ENCODE data around the gene ZNF398. TPM values are rescaled to one million over a fixed set of nuclear protein-coding genes. Genes with fewer than 3 reads are reported as not detected.

The ZNF398 gene
- total and polyA plus RNA-seq, 10 donors = 1.6 to 23.7 (median 15.6) TPM

DNA sequence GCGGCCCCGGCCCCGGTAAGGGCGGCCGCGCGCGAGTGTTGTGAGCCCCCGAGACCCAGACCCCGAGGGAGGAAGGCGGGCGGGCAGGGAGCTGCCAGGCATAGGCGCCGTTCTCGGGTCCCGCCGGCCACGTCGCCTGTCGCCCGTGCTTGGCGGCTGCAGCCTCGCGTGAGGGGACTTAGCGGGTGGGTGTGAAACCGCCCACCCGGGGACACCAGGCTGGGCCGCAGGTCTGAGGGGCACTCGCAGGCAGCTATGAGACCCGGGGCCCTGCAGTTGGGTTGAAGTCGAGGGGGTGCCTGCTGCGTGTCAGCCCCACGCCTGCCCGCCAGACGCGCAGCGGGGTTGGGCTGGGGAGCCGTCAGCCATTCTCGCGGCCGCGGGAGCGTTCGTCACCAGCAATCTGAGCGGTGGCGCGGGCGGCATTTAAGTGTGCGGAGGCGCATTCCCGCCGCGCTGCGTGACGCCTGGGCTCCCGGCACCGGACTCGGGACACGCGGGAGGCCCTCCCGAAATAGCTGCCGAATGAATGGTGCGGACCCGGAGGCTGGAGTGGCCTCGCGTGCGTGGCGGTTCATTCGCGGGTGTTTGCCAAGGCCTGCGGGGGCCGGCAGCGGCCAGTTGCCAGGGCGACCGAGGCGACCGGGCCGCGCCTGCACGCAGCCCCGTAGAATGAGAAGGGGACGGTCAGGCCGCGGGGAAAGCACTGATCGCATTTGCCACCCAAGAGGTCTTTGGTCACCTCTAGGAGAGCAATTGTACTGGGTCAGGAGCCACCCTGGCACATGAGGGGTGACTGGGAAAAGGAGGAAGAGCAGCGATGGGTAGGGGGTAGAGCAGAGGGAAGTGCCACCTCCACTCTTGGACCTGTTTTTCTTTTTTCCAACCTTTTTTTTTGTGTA is 750 bp downstream of the ZNF398 start:
- 0 to 2% (median 1%) methylated on average over 19 to 86 of the region's 86 CpGs for WGBS, 5 donors
- Histone ChIP-seq H3K27ac (peak overlapping the region; percentile 80 to 97 (median 92)), H3K27me3 (replicated peaks in 1 of 7) (no peaks in the 10 kb centered on the region), H3K9me3 (no peaks in the 10 kb centered on the region), H3K4me3 (peak overlapping the region; percentile 75 to 98 (median 88)), H3K36me3 (peaks cover 0 to 2% (median 0%) of the 10 kb centered on the region in 6 donors), H3K4me1 (peaks cover 16 to 69% (median 46%) of the 10 kb centered on the region in 6 donors)
- intact Hi-C loops (cut with DNase I; ENCODE audit: low total_unique reads) = no loop called here
- TF ChIP-seq POLR2AphosphoS5 (IDR thresholded peaks at IDR 0.05) (peak in 2 of 3 donors; percentile 46 to 72), POLR2A (IDR thresholded peaks at IDR 0.05) (no peak)
- TF ChIP-seq, protein P1, sequence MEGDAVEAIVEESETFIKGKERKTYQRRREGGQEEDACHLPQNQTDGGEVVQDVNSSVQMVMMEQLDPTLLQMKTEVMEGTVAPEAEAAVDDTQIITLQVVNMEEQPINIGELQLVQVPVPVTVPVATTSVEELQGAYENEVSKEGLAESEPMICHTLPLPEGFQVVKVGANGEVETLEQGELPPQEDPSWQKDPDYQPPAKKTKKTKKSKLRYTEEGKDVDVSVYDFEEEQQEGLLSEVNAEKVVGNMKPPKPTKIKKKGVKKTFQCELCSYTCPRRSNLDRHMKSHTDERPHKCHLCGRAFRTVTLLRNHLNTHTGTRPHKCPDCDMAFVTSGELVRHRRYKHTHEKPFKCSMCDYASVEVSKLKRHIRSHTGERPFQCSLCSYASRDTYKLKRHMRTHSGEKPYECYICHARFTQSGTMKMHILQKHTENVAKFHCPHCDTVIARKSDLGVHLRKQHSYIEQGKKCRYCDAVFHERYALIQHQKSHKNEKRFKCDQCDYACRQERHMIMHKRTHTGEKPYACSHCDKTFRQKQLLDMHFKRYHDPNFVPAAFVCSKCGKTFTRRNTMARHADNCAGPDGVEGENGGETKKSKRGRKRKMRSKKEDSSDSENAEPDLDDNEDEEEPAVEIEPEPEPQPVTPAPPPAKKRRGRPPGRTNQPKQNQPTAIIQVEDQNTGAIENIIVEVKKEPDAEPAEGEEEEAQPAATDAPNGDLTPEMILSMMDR (IDR thresholded peaks at IDR 0.05 in 8 of 11, conservative IDR thresholded peaks at IDR 0.05 in 3 of 11) = no peak
- DNase-seq = peak; percentile 93

DNA sequence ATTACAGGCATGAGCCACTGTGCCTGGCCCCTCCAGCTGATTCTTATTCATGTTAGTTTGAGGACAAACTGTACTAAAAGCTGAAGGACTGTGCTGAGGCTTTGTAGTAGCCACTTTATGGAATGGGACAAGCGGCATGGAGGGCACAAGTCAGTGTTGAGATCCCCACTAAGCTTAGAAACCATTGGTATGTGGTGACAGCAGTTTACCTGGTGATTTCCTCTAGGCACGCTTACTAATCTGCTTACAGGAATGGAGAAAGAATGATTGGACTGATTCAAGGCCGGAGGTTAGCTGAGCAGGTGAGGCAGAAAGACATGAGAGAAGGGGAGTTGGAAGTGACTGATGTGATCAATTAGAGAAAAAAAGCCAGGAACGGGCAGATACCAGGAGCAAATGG is 3.7 kb downstream of the ZNF398 start:
- intact Hi-C loops (cut with DNase I; ENCODE audit: low total_unique reads) = no loop called here
- Histone ChIP-seq H3K9me3 (no peaks in the 10 kb centered on the region), H3K27ac (no peak overlapping the region), H3K4me1 (peaks cover 15 to 61% (median 34%) of the 10 kb centered on the region in 6 donors), H3K4me3 (no peak overlapping the region), H3K36me3 (peaks cover 0 to 28% (median 17%) of the 10 kb centered on the region in 6 donors), H3K27me3 (replicated peaks in 1 of 7) (no peaks in the 10 kb centered on the region)
- TF ChIP-seq POLR2A (IDR thresholded peaks at IDR 0.05) (no peak), POLR2AphosphoS5 (IDR thresholded peaks at IDR 0.05) (no peak)
- TF ChIP-seq, protein P1 (IDR thresholded peaks at IDR 0.05 in 8 of 11, conservative IDR thresholded peaks at IDR 0.05 in 3 of 11) = no peak
- 66 to 78% (median 71%) methylated on average over 4 of the region's 4 CpGs for WGBS, 5 donors
- no peak for DNase-seq

DNA sequence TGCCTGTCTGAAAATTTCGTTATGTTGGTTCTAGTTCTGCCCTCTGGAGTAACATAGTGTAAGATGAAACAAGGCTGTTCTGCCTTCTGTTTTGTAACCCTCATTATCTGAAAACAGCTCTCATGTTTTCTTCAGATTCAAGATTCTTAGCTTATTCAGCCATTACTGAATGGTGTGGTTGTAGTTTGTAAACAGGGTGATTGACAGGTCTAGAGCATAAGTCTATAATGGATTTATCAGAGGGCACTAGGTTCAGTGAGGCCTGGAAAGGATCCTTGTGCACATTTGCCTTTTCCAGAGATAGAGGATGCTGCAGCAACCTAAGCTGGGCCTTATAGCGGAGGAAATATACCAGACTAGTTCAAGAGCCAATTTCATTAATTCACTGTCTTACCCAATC is 6.1 kb downstream of the ZNF398 start:
- peaks cover 6 to 44% (median 21%) of the 10 kb centered on the region in 6 donors for H3K4me1 ChIP-seq
- no peak overlapping the region for H3K27ac ChIP-seq
- no peak for DNase-seq
- 89 to 100% (median 97%) methylated on average over 2 of the region's 2 CpGs for WGBS, 5 donors
- H3K27me3 ChIP-seq (replicated peaks in 1 of 7) = no peaks in the 10 kb centered on the region
- intact Hi-C loops (cut with DNase I; ENCODE audit: low total_unique reads) = no loop called here
- TF ChIP-seq, protein P1 (IDR thresholded peaks at IDR 0.05 in 8 of 11, conservative IDR thresholded peaks at IDR 0.05 in 3 of 11) = no peak
- TF ChIP-seq POLR2AphosphoS5 (IDR thresholded peaks at IDR 0.05) = no peak
- no peak for TF ChIP-seq POLR2A (IDR thresholded peaks at IDR 0.05)
- H3K9me3 ChIP-seq = no peaks in the 10 kb centered on the region
- peaks cover 0 to 52% (median 26%) of the 10 kb centered on the region in 6 donors for H3K36me3 ChIP-seq
- no peak overlapping the region for H3K4me3 ChIP-seq

DNA sequence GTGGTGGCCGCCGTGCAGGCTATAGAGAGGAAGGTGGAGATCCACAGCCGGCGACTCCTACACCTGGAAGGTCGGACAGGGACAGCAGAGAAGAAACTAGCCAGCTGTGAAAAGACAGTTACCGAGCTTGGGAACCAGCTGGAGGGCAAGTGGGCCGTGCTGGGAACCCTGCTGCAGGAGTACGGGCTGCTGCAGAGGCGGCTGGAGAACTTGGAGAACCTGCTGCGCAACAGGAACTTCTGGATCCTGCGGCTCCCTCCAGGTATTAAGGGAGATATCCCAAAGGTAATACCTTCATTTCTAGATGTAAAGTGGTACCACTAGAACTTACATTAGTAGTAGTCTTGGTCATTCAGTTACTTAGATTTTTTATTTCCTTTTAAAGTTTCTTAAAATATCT is 6.8 kb downstream of the ZNF398 start:
- Histone ChIP-seq H3K4me1 (peaks cover 0 to 37% (median 14%) of the 10 kb centered on the region in 6 donors), H3K4me3 (no peak overlapping the region), H3K9me3 (no peaks in the 10 kb centered on the region), H3K27me3 (replicated peaks in 1 of 7) (no peaks in the 10 kb centered on the region), H3K27ac (no peak overlapping the region), H3K36me3 (peaks cover 0 to 59% (median 32%) of the 10 kb centered on the region in 6 donors)
- TF ChIP-seq, protein P1 (IDR thresholded peaks at IDR 0.05 in 8 of 11, conservative IDR thresholded peaks at IDR 0.05 in 3 of 11) = no peak
- no peak for TF ChIP-seq POLR2AphosphoS5 (IDR thresholded peaks at IDR 0.05)
- no peak for TF ChIP-seq POLR2A (IDR thresholded peaks at IDR 0.05)
- no peak for DNase-seq
- intact Hi-C loops (cut with DNase I; ENCODE audit: low total_unique reads) = no loop called here
- 89 to 97% (median 94%) methylated on average over 11 of the region's 11 CpGs for WGBS, 5 donors
